ENCODE data around the gene RPTN. TPM values are rescaled to one million over a fixed set of nuclear protein-coding genes. Genes with fewer than 3 reads are reported as not detected.

RPTN gene
- total RNA-seq, 1 donor from 2014 or later = not detected

DNA sequence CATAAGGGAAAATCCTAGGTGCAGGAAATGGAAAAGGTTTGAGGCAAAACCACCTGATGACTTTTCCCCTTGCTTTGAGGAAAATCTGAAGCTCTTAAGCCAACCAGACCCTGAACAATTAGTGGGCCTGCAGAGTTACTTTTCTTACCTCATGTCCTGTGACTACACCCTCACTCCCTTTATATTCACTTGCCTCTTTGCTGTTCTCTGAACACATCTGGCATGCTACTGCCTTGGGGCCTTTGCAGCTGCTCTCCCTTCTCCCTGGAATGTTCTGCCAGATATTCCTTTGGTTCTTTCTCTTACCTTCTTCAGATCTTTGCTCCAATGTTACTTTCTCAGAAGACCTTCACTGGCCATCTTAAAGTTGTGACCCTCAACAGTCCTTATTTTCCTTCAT lies 21.8 kb downstream of the RPTN start:
- Mint-ChIP-seq H3K27ac (ENCODE audit: unreplicated experiment) (no peak overlapping the region), H3K9me3 (peaks cover 8% of the 10 kb centered on the region), H3K27me3 (ENCODE audit: low read depth) (no peaks in the 10 kb centered on the region), H3K4me1 (no peaks in the 10 kb centered on the region), H3K4me3 (no peak overlapping the region), H3K36me3 (ENCODE audit: low read depth) (no peaks in the 10 kb centered on the region)
- no peak for DNase-seq (ENCODE audit: low read depth, low spot score)
- TF ChIP-seq, protein P1, sequence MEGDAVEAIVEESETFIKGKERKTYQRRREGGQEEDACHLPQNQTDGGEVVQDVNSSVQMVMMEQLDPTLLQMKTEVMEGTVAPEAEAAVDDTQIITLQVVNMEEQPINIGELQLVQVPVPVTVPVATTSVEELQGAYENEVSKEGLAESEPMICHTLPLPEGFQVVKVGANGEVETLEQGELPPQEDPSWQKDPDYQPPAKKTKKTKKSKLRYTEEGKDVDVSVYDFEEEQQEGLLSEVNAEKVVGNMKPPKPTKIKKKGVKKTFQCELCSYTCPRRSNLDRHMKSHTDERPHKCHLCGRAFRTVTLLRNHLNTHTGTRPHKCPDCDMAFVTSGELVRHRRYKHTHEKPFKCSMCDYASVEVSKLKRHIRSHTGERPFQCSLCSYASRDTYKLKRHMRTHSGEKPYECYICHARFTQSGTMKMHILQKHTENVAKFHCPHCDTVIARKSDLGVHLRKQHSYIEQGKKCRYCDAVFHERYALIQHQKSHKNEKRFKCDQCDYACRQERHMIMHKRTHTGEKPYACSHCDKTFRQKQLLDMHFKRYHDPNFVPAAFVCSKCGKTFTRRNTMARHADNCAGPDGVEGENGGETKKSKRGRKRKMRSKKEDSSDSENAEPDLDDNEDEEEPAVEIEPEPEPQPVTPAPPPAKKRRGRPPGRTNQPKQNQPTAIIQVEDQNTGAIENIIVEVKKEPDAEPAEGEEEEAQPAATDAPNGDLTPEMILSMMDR (conservative IDR thresholded peaks at IDR 0.05) = no peak

DNA sequence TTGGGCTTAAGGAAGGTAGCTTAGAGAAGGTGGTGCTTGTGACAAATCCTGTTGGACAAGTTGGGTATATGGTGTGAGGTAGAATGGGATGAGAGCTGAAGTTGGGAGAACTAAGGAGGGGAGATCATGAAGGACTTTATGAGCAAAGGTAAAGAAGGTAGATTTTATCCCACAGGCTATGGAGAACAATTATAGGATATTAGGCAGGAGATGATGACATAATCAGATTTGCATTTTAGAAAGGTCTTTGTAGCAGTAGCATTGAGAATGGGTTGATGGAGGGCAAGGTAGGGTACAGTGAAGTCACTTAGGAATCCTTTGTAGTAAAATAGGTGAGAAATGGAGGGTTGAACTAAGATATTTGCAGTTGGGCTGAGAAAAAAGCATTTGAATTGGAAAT lies 28.8 kb downstream of the RPTN start:
- DNase-seq (ENCODE audit: low read depth, low spot score) = no peak
- peaks cover 14% of the 10 kb centered on the region for H3K9me3 Mint-ChIP-seq
- TF ChIP-seq, protein P1 (conservative IDR thresholded peaks at IDR 0.05) = no peak
- H3K36me3 Mint-ChIP-seq (ENCODE audit: low read depth) = no peaks in the 10 kb centered on the region
- no peak overlapping the region for H3K27ac Mint-ChIP-seq (ENCODE audit: unreplicated experiment)
- H3K4me3 Mint-ChIP-seq = no peak overlapping the region
- peaks cover 3% of the 10 kb centered on the region for H3K27me3 Mint-ChIP-seq (ENCODE audit: low read depth)
- H3K4me1 Mint-ChIP-seq = no peaks in the 10 kb centered on the region

DNA sequence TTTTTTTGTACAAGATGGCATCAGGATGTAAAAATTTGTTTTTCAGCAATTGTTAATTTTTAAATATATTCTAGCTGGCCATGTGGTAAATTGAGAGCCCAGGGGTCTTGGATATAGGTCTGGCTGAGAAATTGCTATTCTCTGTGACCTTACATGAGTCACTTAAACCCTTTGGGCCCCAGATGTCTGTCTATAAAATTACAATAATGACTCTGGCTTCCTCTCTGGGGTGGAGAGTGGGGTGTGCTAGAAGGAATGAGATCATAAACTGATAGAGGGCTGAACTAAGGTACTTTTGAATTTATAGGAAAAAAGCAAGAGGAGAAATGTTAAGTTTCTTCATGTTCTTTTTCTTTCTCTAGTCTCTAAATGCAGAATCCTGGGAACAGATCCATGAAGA lies 31.4 kb downstream of the RPTN start:
- no peak overlapping the region for H3K27ac Mint-ChIP-seq (ENCODE audit: unreplicated experiment)
- TF ChIP-seq, protein P1 (conservative IDR thresholded peaks at IDR 0.05) = no peak
- H3K27me3 Mint-ChIP-seq (ENCODE audit: low read depth) = peaks cover 3% of the 10 kb centered on the region
- no peak overlapping the region for H3K4me3 Mint-ChIP-seq
- DNase-seq (ENCODE audit: low read depth, low spot score) = no peak
- peaks cover 14% of the 10 kb centered on the region for H3K9me3 Mint-ChIP-seq
- H3K36me3 Mint-ChIP-seq (ENCODE audit: low read depth) = no peaks in the 10 kb centered on the region
- no peaks in the 10 kb centered on the region for H3K4me1 Mint-ChIP-seq

DNA sequence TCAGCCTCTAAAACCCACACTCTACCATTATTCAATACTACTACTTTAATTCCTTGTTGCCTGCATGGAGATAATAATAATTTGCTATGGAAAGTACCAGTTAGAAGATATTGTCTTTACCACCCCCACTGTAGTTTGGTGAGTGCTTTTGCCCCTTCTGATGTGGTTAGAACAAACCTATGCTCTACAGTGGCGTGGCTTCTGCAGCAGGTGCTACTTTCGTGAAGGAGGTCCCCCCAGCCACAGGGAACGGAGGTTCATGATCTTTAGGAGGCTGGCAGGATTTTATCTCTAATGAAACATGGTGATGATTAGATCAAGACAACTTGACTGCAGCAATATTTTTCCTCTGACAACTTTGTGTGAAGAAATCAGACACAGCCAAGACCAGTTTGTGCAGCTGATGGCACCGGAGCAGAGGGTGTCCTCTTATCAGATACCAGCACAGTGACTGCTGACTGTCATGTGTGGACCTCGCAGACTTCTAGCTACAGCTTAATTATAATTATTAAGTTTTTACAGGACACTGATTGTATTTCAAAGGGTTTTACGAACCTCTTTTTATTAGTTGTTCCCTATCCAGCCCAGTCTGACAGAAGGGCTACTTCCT lies 33.1 kb downstream of the RPTN start:
- Mint-ChIP-seq H3K4me1 (no peaks in the 10 kb centered on the region), H3K27ac (ENCODE audit: unreplicated experiment) (no peak overlapping the region), H3K9me3 (peaks cover 14% of the 10 kb centered on the region), H3K27me3 (ENCODE audit: low read depth) (peaks cover 3% of the 10 kb centered on the region), H3K4me3 (no peak overlapping the region), H3K36me3 (ENCODE audit: low read depth) (no peaks in the 10 kb centered on the region)
- DNase-seq (ENCODE audit: low read depth, low spot score) = no peak
- TF ChIP-seq, protein P1 (conservative IDR thresholded peaks at IDR 0.05) = no peak

DNA sequence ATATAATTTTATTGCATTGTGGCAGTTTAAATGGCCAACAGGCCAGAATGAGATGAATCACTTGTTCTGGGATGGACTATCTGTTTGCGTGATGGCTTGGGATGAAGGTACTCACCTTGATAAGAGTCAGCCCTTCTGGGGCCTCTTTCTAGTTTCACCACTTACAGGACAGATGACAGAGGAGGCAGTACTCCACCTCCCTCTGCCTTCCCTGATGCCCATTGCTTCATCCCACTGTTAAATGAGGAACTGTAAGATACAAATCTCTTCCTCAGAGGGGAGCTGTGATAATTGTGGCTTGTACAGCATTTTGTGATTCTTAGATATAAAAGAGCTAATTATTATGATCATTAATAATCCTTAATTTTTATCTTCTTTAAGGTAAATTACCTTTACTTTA lies 40.1 kb downstream of the RPTN start:
- Mint-ChIP-seq H3K27ac (ENCODE audit: unreplicated experiment) (no peak overlapping the region), H3K4me3 (no peak overlapping the region), H3K4me1 (no peaks in the 10 kb centered on the region), H3K27me3 (ENCODE audit: low read depth) (peaks cover 21% of the 10 kb centered on the region), H3K9me3 (no peaks in the 10 kb centered on the region), H3K36me3 (ENCODE audit: low read depth) (no peaks in the 10 kb centered on the region)
- TF ChIP-seq, protein P1 (conservative IDR thresholded peaks at IDR 0.05) = no peak
- DNase-seq (ENCODE audit: low read depth, low spot score) = no peak
